Keratinocyte (primary cell): ENCODE measurements around the gene AZU1. TPM values are rescaled to one million over a fixed set of nuclear protein-coding genes. Genes with fewer than 3 reads are reported as not detected.

ENCODE experiments used
- DNase-seq: peaks from one replicate; pipeline ENCODE4 v3.0.0-alpha.2; 2011; ENCODE audit warnings: low read depth, missing footprints, low spot score
- FAIRE-seq: peaks from 2 replicates; lab custom pipeline; 2011; peaks lifted over from hg19 to GRCh38; lab: Jason Lieb, UNC
- H2AFZ ChIP-seq: 2 replicates; pipeline ENCODE4 v1.6.0; 2012; ENCODE audit warnings: low read length, control low read depth, inconsistent platforms; ENCODE audit not compliant: control insufficient read depth
- H3K27ac ChIP-seq: 2 replicates; pipeline ENCODE4 v1.5.1; 2011; ENCODE audit warnings: low read length; ENCODE audit not compliant: control insufficient read depth, insufficient read depth
- H3K27me3 ChIP-seq: 3 replicates; pipeline ENCODE4 v1.6.0; 2011; ENCODE audit warnings: low read length; ENCODE audit not compliant: control insufficient read depth, insufficient read depth; ENCODE audit errors: extremely low read depth
- H3K36me3 ChIP-seq, 2 experiments: 2 replicates in 1 of 2; 3 replicates in 1 of 2; pipeline ENCODE4 v1.5.1; 2011; ENCODE audit warnings: low read length in 2 of 2, mild to moderate bottlenecking in 1 of 2; ENCODE audit not compliant: control insufficient read depth in 2 of 2, insufficient read depth in 2 of 2; ENCODE audit errors: extremely low read depth in 1 of 2
- H3K4me1 ChIP-seq: 3 replicates; pipeline ENCODE4 v1.5.1; 2011; ENCODE audit warnings: low read length; ENCODE audit not compliant: control insufficient read depth, insufficient read depth; ENCODE audit errors: extremely low read depth
- H3K4me2 ChIP-seq: 3 replicates; pipeline ENCODE4 v1.6.0; 2011; ENCODE audit warnings: low read depth, low read length; ENCODE audit not compliant: control insufficient read depth, insufficient read depth; ENCODE audit errors: extremely low read depth
- H3K4me3 ChIP-seq, 3 experiments: fragments of 200-600 bp in 1 of 3; sonication (generic) in 1 of 3; 2 replicates in 2 of 3; 3 replicates in 1 of 3; pipeline ENCODE4 v1.5.1; 2011 to 2016; ENCODE audit warnings: low read length in 3 of 3, mild to moderate bottlenecking in 3 of 3, control low read depth in 2 of 3, inconsistent platforms in 1 of 3, low read depth in 1 of 3, mixed read lengths in 1 of 3, mixed run types in 1 of 3, moderate library complexity in 1 of 3; ENCODE audit not compliant: control insufficient read depth in 2 of 3, insufficient read depth in 2 of 3; ENCODE audit errors: extremely low read depth in 1 of 3
- H3K79me2 ChIP-seq: 2 replicates; pipeline ENCODE4 v1.6.0; 2012; ENCODE audit warnings: low read length; ENCODE audit not compliant: control insufficient read depth, insufficient read depth
- H3K9ac ChIP-seq: 3 replicates; pipeline ENCODE4 v1.6.0; 2011; ENCODE audit warnings: low read length; ENCODE audit not compliant: control insufficient read depth, insufficient read depth; ENCODE audit errors: extremely low read depth
- H3K9me1 ChIP-seq: 3 replicates; pipeline ENCODE4 v1.6.0; 2011; ENCODE audit warnings: low read length; ENCODE audit not compliant: control insufficient read depth, insufficient read depth; ENCODE audit errors: extremely low read depth
- H3K9me3 ChIP-seq: 2 replicates; pipeline ENCODE4 v1.5.1; 2012; ENCODE audit warnings: low read depth, low read length; ENCODE audit not compliant: control insufficient read depth
- H4K20me1 ChIP-seq: 3 replicates; pipeline ENCODE4 v1.6.0; 2011; ENCODE audit warnings: low read length; ENCODE audit not compliant: control insufficient read depth, insufficient read depth; ENCODE audit errors: extremely low read depth
- CTCF ChIP-seq, 3 experiments: IDR thresholded peaks in 1 of 3; conservative IDR thresholded peaks in 1 of 3; optimal IDR thresholded peaks in 1 of 3; 2 replicates in 2 of 3; 3 replicates in 1 of 3; pipeline versions ENCODE3 to v1.5.1; 2011; ENCODE audit warnings: low read length in 3 of 3, mild to moderate bottlenecking in 3 of 3, moderate library complexity in 2 of 3, control low read depth in 1 of 3, inconsistent platforms in 1 of 3; ENCODE audit not compliant: insufficient read depth in 2 of 3; ENCODE audit errors: extremely low read depth in 1 of 3
- EZH2 ChIP-seq: IDR thresholded peaks from one replicate; pipeline ENCODE4 v1.6.1; 2012; ENCODE audit warnings: inconsistent platforms, mild to moderate bottlenecking, low read length, moderate library complexity
- dilution Hi-C: fragments of 300-500 bp; cut with MboI; formaldehyde crosslinking; loops from one replicate; pipeline ENCODE4 v1.7.0; 2020; ENCODE audit warnings: low sequenced_read_pairs; ENCODE audit not compliant: extremely low pct_ligation_motif_present
- polyA plus RNA-seq, 5 experiments: library from polyadenylated mRNA; depleted of rRNA in 3 of 5; stranded (reverse) in 3 of 5; stranded (forward) in 1 of 5; unstranded in 1 of 5; fragments of >200 nt; gene quantifications; 1 replicate in 1 of 5; 2 replicates in 3 of 5; 3 replicates in 1 of 5; pipeline versions ENCODE4 v1.2.1 to v1.2.3, GENCODE V29; 2011 to 2012; ENCODE audit warnings: missing spikeins in 2 of 5, low read depth in 1 of 5, low replicate concordance in 1 of 5

AZU1 gene
- polyA plus RNA-seq, 1 donor (not counting 4 experiments of a cell fraction or from before 2014, with no cell fraction given), result not detected

DNA sequence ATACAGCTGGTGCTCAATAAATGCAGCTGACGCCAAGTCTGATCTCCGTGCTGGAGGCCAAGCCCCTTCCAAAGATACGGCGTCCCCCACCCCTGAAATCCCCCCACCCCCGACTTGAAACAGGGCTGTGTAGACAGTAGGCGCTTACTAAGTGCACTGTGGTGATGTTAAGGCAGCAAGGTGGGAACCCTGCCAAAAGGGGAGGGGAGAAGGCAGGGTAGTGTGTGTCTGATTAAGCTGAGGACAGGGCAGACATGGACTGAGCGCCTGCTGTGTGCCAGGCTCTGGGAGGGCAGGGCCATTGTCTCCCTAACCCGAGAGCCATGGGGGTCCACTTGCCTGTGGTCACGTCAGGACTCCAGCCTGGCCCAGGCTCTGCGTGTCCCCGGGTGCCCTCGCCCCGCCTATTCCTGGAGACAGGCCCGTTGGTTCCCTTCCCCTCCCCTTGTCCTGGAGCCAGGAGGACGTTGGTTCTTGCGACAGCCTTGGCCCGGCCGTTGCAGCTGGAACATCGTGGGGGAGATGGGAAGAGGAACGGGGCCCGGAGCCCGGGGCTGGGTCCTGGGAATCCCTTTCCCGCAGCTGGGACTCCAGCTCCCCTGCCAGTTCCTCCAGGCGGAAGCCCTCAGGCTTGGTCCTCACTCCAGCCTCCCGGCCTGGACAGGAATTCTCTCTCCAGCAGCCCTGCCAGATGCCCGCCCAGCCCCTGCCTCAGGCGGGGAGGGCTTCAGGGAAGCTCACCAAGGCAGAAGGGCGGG, 22.8 kb downstream of the AZU1 start:
- H3K36me3 ChIP-seq, result no peaks in the 10 kb centered on the region
- H3K9me3 ChIP-seq, result no peaks in the 10 kb centered on the region
- peaks cover 4% of the 10 kb centered on the region for H4K20me1 ChIP-seq
- DNase-seq (no peak), FAIRE-seq (no peak)
- peaks cover 4% of the 10 kb centered on the region for H3K4me1 ChIP-seq
- no peak overlapping the region for H3K9ac ChIP-seq
- dilution Hi-C loops, result no loop called here
- H3K9me1 ChIP-seq, result no peaks in the 10 kb centered on the region
- H2AFZ ChIP-seq, result no peak overlapping the region
- TF ChIP-seq EZH2, result no peak
- no peak for TF ChIP-seq CTCF (optimal IDR thresholded peaks at IDR 0.05 in 1 of 3, IDR thresholded peaks at IDR 0.05 in 1 of 3, conservative IDR thresholded peaks at IDR 0.05 in 1 of 3; ENCODE audit: extremely low read depth in 1 of 3, insufficient read depth in 2 of 3, low read length in 3 of 3)
- H3K79me2 ChIP-seq, result no peaks in the 10 kb centered on the region
- peaks cover 53% of the 10 kb centered on the region for H3K27me3 ChIP-seq
- H3K27ac ChIP-seq, result no peak overlapping the region
- H3K4me3 ChIP-seq, result no peak overlapping the region
- no peak overlapping the region for H3K4me2 ChIP-seq

- FAIRE-seq, result no peak
- Histone ChIP-seq H3K9ac (no peak overlapping the region), H3K4me2 (no peak overlapping the region), H3K9me3 (no peaks in the 10 kb centered on the region), H3K36me3 (no peaks in the 10 kb centered on the region), H3K27me3 (peaks cover 48% of the 10 kb centered on the region), H3K4me1 (peaks cover 4% of the 10 kb centered on the region), H4K20me1 (peaks cover 4% of the 10 kb centered on the region), H3K4me3 (no peak overlapping the region), H3K9me1 (no peaks in the 10 kb centered on the region), H3K79me2 (no peaks in the 10 kb centered on the region), H3K27ac (no peak overlapping the region), H2AFZ (no peak overlapping the region)
- dilution Hi-C loops, result no loop called here
- DNase-seq, result no peak
- TF ChIP-seq CTCF (optimal IDR thresholded peaks at IDR 0.05 in 1 of 3, IDR thresholded peaks at IDR 0.05 in 1 of 3, conservative IDR thresholded peaks at IDR 0.05 in 1 of 3; ENCODE audit: extremely low read depth in 1 of 3, insufficient read depth in 2 of 3, low read length in 3 of 3) (no peak), EZH2 (no peak)
Measured at GRCh38 chr19:850979-851335, 23.3 kb downstream of the AZU1 start.
